ENCODE data around the gene ANKFY1.

Gene ANKFY1

GRCh38 chr17:4185656-4186055, 78.1 kb downstream of the ANKFY1 start:
- Histone ChIP-seq H3K4me3 (ENCODE audit: low read length) (no peak overlapping the region), H3K9ac (ENCODE audit: low read length) (no peak overlapping the region), H4K20me1 (ENCODE audit: insufficient read depth, low read length) (no peaks in the 10 kb centered on the region), H3K9me2 (replicated peaks; ENCODE audit: insufficient read depth, low read length) (no peaks in the 10 kb centered on the region), H3K27me3 (replicated peaks; ENCODE audit: insufficient read depth, low read length) (no peaks in the 10 kb centered on the region), H3K9me3 (replicated peaks; ENCODE audit: insufficient read depth, low read length) (no peaks in the 10 kb centered on the region), H3K79me2 (ENCODE audit: low read length) (no peaks in the 10 kb centered on the region), H3K4me1 (ENCODE audit: low read length) (no peaks in the 10 kb centered on the region), H3F3A (ENCODE audit: insufficient read depth, low read length) (no peaks in the 10 kb centered on the region), H2AFZ (ENCODE audit: low read length) (no peak overlapping the region), H3K36me3 (replicated peaks; ENCODE audit: insufficient read depth, low read length) (peaks cover 6% of the 10 kb centered on the region), H3K4me2 (ENCODE audit: low read depth, low read length) (no peak overlapping the region), H3K27ac (ENCODE audit: low read length) (no peak overlapping the region)
- no peak for DNase-seq
- TF ChIP-seq EZH2phosphoT487 (IDR thresholded peaks at IDR 0.05; ENCODE audit: low read length) = no peak
- no peak for TF ChIP-seq EZH2 (optimal IDR thresholded peaks at IDR 0.05; ENCODE audit: low read depth, low read length)
- no peak for TF ChIP-seq CTCF (IDR thresholded peaks at IDR 0.05; ENCODE audit: low read length)

GRCh38 chr17:4184811-4185210, 79.0 kb downstream of the ANKFY1 start:
- Histone ChIP-seq H3K9me3 (replicated peaks; ENCODE audit: insufficient read depth, low read length) (no peaks in the 10 kb centered on the region), H3K4me1 (ENCODE audit: low read length) (no peaks in the 10 kb centered on the region), H3K4me2 (ENCODE audit: low read depth, low read length) (no peak overlapping the region), H3K27me3 (replicated peaks; ENCODE audit: insufficient read depth, low read length) (no peaks in the 10 kb centered on the region), H3F3A (ENCODE audit: insufficient read depth, low read length) (no peaks in the 10 kb centered on the region), H4K20me1 (ENCODE audit: insufficient read depth, low read length) (no peaks in the 10 kb centered on the region), H3K27ac (ENCODE audit: low read length) (no peak overlapping the region), H3K36me3 (replicated peaks; ENCODE audit: insufficient read depth, low read length) (peaks cover 6% of the 10 kb centered on the region), H3K4me3 (ENCODE audit: low read length) (no peak overlapping the region), H3K9me2 (replicated peaks; ENCODE audit: insufficient read depth, low read length) (no peaks in the 10 kb centered on the region), H2AFZ (ENCODE audit: low read length) (no peak overlapping the region), H3K79me2 (ENCODE audit: low read length) (no peaks in the 10 kb centered on the region), H3K9ac (ENCODE audit: low read length) (no peak overlapping the region)
- TF ChIP-seq EZH2phosphoT487 (IDR thresholded peaks at IDR 0.05; ENCODE audit: low read length) = no peak
- no peak for DNase-seq

GRCh38 chr17:4182043-4182442, 81.7 kb downstream of the ANKFY1 start:
- TF ChIP-seq EZH2phosphoT487 (IDR thresholded peaks at IDR 0.05; ENCODE audit: low read length) (no peak), EZH2 (optimal IDR thresholded peaks at IDR 0.05; ENCODE audit: low read depth, low read length) (no peak), CTCF (IDR thresholded peaks at IDR 0.05; ENCODE audit: low read length) (no peak)
- Histone ChIP-seq H3K9me2 (replicated peaks; ENCODE audit: insufficient read depth, low read length) (no peaks in the 10 kb centered on the region), H3K36me3 (replicated peaks; ENCODE audit: insufficient read depth, low read length) (peaks cover 20% of the 10 kb centered on the region), H3F3A (ENCODE audit: insufficient read depth, low read length) (no peaks in the 10 kb centered on the region), H3K79me2 (ENCODE audit: low read length) (0 out of 2 replicates have a peak, but pooled peaks cover 7% of the 10 kb centered on the region), H3K9me3 (replicated peaks; ENCODE audit: insufficient read depth, low read length) (no peaks in the 10 kb centered on the region), H3K27ac (ENCODE audit: low read length) (no peak overlapping the region), H4K20me1 (ENCODE audit: insufficient read depth, low read length) (no peaks in the 10 kb centered on the region), H3K9ac (ENCODE audit: low read length) (no peak overlapping the region), H3K4me1 (ENCODE audit: low read length) (no peaks in the 10 kb centered on the region), H3K4me3 (ENCODE audit: low read length) (no peak overlapping the region), H2AFZ (ENCODE audit: low read length) (no peak overlapping the region), H3K27me3 (replicated peaks; ENCODE audit: insufficient read depth, low read length) (no peaks in the 10 kb centered on the region), H3K4me2 (ENCODE audit: low read depth, low read length) (no peak overlapping the region)
- DNase-seq = no peak

- Histone ChIP-seq H3K27ac (ENCODE audit: low read length) (no peak overlapping the region), H3K4me2 (ENCODE audit: low read depth, low read length) (no peak overlapping the region), H4K20me1 (ENCODE audit: insufficient read depth, low read length) (no peaks in the 10 kb centered on the region; the same call in 1 of the 2 replicates), H3K79me2 (ENCODE audit: low read length) (0 out of 2 replicates have a peak, but pooled peaks cover 7% of the 10 kb centered on the region), H3K9ac (ENCODE audit: low read length) (no peak overlapping the region), H3K9me2 (replicated peaks; ENCODE audit: insufficient read depth, low read length) (no peaks in the 10 kb centered on the region), H2AFZ (ENCODE audit: low read length) (no peak overlapping the region), H3K9me3 (replicated peaks; ENCODE audit: insufficient read depth, low read length) (no peaks in the 10 kb centered on the region), H3K4me1 (ENCODE audit: low read length) (no peaks in the 10 kb centered on the region), H3K36me3 (replicated peaks; ENCODE audit: insufficient read depth, low read length) (peaks cover 26% of the 10 kb centered on the region), H3F3A (ENCODE audit: insufficient read depth, low read length) (no peaks in the 10 kb centered on the region), H3K27me3 (replicated peaks; ENCODE audit: insufficient read depth, low read length) (no peaks in the 10 kb centered on the region), H3K4me3 (ENCODE audit: low read length) (no peak overlapping the region)
- TF ChIP-seq CTCF (IDR thresholded peaks at IDR 0.05; ENCODE audit: low read length) (no peak), EZH2phosphoT487 (IDR thresholded peaks at IDR 0.05; ENCODE audit: low read length) (no peak), EZH2 (optimal IDR thresholded peaks at IDR 0.05; ENCODE audit: low read depth, low read length) (no peak)
- no peak for DNase-seq
Measured at GRCh38 chr17:4180791-4181190, 83.0 kb downstream of the ANKFY1 start.
